Fibroblast of villous mesenchyme (primary cell): Measurements from ENCODE around the gene CREB3. TPM values are rescaled to one million over a fixed set of nuclear protein-coding genes. Genes with fewer than 3 reads are reported as not detected.

Source experiments
- DNase-seq: peaks from one replicate; pipeline ENCODE4 v3.0.0-alpha.2; 2010; ENCODE audit warnings: low read depth
- H3K4me3 ChIP-seq: 2 replicates; pipeline ENCODE4 v1.5.1; 2011; ENCODE audit warnings: low read depth, mild to moderate bottlenecking, low read length
- total RNA-seq: library from RNA; depleted of rRNA; stranded (reverse); fragments of >200 nt; gene quantifications from 2 replicates; pipeline ENCODE4 v1.2.3, GENCODE V29; 2012
- TF ChIP-seq, protein P1 (sequence below): IDR thresholded peaks from 2 replicates; pipeline ENCODE4 v1.5.1; 2012; ENCODE audit warnings: low read depth, mild to moderate bottlenecking, low read length; ENCODE audit not compliant: insufficient read depth

Gene CREB3
- total RNA-seq, 1 donor = 126 TPM

DNA sequence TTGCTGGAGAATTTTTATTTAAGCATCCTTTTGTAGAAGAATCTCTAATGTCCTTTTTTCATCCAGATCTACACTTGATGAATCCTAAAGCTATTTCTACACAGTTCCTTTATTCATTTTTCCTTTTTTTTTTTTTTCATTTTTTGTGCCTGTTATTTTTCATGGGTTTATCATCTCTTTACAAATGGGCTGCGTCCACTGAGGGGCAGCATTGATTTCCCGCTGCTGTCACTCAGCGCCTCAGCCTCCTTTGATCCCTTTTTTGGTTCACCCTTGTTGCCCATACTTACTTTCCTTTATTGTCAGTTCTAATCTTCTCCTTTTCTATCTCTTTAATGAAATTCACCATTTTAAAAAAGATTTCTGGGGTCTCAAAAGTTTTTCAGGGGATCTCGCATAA, 27.3 kb downstream of the CREB3 start:
- H3K4me3 ChIP-seq = no peak overlapping the region
- TF ChIP-seq, protein P1, sequence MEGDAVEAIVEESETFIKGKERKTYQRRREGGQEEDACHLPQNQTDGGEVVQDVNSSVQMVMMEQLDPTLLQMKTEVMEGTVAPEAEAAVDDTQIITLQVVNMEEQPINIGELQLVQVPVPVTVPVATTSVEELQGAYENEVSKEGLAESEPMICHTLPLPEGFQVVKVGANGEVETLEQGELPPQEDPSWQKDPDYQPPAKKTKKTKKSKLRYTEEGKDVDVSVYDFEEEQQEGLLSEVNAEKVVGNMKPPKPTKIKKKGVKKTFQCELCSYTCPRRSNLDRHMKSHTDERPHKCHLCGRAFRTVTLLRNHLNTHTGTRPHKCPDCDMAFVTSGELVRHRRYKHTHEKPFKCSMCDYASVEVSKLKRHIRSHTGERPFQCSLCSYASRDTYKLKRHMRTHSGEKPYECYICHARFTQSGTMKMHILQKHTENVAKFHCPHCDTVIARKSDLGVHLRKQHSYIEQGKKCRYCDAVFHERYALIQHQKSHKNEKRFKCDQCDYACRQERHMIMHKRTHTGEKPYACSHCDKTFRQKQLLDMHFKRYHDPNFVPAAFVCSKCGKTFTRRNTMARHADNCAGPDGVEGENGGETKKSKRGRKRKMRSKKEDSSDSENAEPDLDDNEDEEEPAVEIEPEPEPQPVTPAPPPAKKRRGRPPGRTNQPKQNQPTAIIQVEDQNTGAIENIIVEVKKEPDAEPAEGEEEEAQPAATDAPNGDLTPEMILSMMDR = no peak
- no peak for DNase-seq

DNA sequence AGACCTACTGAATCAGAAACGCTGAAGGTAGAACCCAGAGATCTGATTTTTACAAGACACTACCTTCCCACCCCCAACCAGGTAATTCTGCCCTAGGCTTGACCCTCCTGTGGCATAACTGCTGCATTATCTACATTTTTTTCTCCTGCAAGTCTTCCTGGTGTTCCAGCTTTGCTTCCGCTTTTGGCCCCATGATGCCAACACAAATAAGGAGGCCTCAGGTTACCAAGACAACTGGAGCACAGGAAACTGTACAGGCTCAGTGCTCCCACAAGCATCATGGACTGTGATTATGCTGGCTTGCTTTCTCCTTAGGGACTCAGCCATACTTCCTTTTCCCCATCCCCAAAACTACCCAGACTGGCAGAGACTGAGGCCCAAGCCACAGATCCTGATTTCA, 28.2 kb downstream of the CREB3 start:
- no peak for DNase-seq
- TF ChIP-seq, protein P1 = no peak

DNA sequence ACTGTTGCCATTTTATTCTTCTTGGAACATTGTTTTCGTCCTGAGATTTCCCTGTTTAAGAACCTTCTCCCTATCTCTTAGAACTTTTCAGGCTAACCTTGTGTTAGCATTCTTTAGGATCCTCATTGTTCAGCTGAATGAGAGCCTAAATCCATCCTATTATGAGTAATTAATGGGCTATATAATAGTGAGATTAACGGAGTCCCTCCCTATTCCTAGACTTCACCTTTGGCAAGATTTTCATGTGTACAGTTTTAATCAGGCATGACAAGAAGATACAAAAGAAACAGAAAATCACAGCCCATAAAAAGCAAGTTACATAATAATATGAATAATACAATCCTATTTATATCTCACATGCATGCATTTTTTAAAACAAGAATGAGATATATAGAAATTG, 30.7 kb downstream of the CREB3 start:
- DNase-seq = no peak
- H3K4me3 ChIP-seq = no peak overlapping the region
- TF ChIP-seq, protein P1 = no peak

More for the DNA sequence above, 28.2 kb downstream of the CREB3 start:
- no peak overlapping the region for H3K4me3 ChIP-seq

DNA sequence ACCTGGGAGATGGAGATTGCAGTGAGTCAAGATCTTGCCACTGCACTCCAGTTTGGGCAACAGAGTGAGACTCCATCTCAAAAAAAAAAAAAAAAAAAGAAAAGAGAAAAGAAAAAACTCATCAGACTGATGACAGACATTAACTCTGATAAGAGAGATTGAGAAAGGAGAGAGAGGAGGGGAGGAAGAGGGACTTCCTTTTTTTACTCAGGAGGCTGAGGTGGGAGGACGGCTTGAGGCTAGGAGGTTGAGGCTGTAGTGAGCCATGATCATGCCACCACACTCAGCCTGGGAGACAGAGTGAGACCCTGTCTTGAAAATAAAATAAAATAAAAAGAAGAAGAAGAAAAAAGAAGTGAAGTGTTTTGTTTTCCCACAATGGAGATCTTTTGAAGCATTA, 31.3 kb downstream of the CREB3 start:
- TF ChIP-seq, protein P1 = no peak
- DNase-seq = no peak

DNA sequence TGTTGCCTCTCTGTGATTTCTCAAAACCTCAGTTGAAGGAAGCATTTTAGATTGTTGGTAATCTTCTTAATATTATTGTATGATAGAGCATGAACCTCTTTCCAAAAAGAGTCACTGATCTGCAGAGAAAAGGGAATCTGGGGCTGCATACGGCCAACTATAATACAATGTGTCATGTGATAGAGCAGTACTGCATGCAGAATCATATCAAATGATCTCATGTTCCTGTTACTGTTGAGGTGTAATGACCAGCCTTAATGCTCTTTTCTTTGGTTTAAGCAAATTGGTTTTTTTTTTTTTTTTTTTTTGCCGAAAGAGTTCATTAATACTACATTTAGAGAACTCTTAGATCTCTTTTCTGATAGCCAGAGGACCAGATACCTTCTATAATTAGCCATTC, 34.5 kb downstream of the CREB3 start:
- no peak overlapping the region for H3K4me3 ChIP-seq
- no peak for DNase-seq
- TF ChIP-seq, protein P1 = no peak

More for the DNA sequence above, 31.3 kb downstream of the CREB3 start:
- H3K4me3 ChIP-seq = no peak overlapping the region

DNA sequence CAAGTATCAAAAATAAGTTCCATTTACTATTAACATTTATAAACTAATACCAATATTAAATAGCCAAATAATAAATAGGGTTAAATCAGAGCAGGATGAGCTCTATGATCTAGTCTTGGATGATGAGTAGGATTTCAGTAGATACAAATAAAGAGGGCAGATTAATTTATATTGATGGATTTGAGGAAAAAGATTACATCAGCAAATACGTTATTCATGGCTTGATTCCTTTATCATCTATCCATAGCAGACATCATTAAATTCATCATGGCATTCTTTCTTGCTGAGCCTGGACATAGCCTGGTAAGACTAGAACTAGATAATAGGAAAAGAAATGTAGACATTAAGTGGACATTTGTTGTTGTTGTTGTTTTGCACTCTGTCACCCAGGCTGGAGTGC, 35.0 kb downstream of the CREB3 start:
- TF ChIP-seq, protein P1 = no peak

DNA sequence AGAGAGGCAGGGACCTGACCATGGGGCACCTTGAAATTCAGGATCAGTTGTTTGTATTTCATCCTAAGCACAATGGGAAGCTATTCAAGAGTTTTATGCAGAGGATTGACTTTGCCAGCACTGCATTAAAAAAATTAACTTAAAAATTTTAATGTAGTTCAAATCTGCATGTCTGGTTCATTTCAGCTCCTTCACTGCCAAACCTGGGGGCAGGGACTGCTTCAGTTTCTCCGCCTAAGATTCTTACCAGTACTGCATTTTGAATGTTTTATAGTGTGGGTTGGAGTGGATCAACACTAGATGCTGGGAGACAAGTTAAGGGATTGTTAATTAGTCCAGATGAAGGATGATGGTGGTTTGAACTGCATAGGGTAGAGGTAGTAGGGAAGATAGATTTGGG, 37.3 kb downstream of the CREB3 start:
- no peak for DNase-seq
- no peak overlapping the region for H3K4me3 ChIP-seq
- TF ChIP-seq, protein P1 = no peak

More for the DNA sequence above, 35.0 kb downstream of the CREB3 start:
- no peak for DNase-seq
- no peak overlapping the region for H3K4me3 ChIP-seq
